HUES6 (cell line): ENCODE measurements around the gene SCAF11.

Experiments
- H3K27ac ChIP-seq: 2 replicates; pipeline ENCODE4 v1.7.0; 2013; ENCODE audit warnings: low read depth, mild to moderate bottlenecking, low read length, inconsistent platforms
- H3K27me3 ChIP-seq: 2 replicates; pipeline ENCODE4 v1.6.1; 2013; ENCODE audit warnings: low read length; ENCODE audit not compliant: control insufficient read depth, insufficient read depth
- H3K36me3 ChIP-seq: 2 replicates; pipeline ENCODE4 v1.6.1; 2013; ENCODE audit warnings: low read length; ENCODE audit not compliant: control insufficient read depth, insufficient read depth
- H3K4me1 ChIP-seq: 2 replicates; pipeline ENCODE4 v1.6.1; 2013; ENCODE audit warnings: low read length; ENCODE audit not compliant: control insufficient read depth, insufficient read depth
- H3K4me3 ChIP-seq: 2 replicates; pipeline ENCODE4 v1.5.1; 2013; ENCODE audit warnings: low read depth, low read length
- H3K9ac ChIP-seq: one replicate; pipeline ENCODE4 v1.6.1; 2013; ENCODE audit warnings: mild to moderate bottlenecking, low read length
- H3K9me3 ChIP-seq: 2 replicates; pipeline ENCODE4 v1.6.1; 2013; ENCODE audit warnings: low read depth, low read length; ENCODE audit not compliant: control insufficient read depth, insufficient read depth

Gene SCAF11

DNA sequence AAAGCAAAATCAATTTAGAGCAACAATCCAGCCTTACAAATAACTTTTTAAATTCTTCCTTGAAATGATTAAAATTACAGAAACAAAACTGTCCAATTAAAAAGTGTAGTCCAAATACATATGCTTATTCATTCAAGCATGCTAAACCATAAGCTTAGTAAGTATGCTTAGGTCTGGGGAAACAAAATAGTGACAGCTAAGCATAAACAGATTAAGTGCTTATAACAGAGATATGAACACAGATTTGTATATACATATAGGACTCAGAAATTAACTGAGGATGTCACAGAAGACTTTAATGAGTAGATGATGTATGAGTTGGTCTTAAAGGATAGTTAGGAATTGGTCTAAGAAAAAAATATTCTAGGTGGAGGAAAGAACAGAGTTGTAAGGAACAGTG lies 41.8 kb downstream of the SCAF11 start:
- H3K27ac ChIP-seq, result no peak overlapping the region
- no peak overlapping the region for H3K9ac ChIP-seq
- H3K36me3 ChIP-seq, result peaks cover 45% of the 10 kb centered on the region
- H3K4me1 ChIP-seq, result no peaks in the 10 kb centered on the region
- no peak overlapping the region for H3K4me3 ChIP-seq
- H3K9me3 ChIP-seq, result no peaks in the 10 kb centered on the region
- no peaks in the 10 kb centered on the region for H3K27me3 ChIP-seq

- Histone ChIP-seq H3K9me3 (no peaks in the 10 kb centered on the region), H3K4me1 (no peaks in the 10 kb centered on the region), H3K27ac (no peak overlapping the region), H3K27me3 (no peaks in the 10 kb centered on the region), H3K4me3 (no peak overlapping the region), H3K9ac (no peak overlapping the region), H3K36me3 (peaks cover 53% of the 10 kb centered on the region)
Observed at GRCh38 chr12:45946435-45946834, 43.9 kb downstream of the SCAF11 start.

GRCh38 chr12:45944771-45945170 lies 45.6 kb downstream of the SCAF11 start:
- Histone ChIP-seq H3K36me3 (peaks cover 65% of the 10 kb centered on the region), H3K27ac (no peak overlapping the region), H3K4me1 (no peaks in the 10 kb centered on the region), H3K9me3 (no peaks in the 10 kb centered on the region), H3K9ac (no peak overlapping the region), H3K27me3 (no peaks in the 10 kb centered on the region), H3K4me3 (no peak overlapping the region)

DNA sequence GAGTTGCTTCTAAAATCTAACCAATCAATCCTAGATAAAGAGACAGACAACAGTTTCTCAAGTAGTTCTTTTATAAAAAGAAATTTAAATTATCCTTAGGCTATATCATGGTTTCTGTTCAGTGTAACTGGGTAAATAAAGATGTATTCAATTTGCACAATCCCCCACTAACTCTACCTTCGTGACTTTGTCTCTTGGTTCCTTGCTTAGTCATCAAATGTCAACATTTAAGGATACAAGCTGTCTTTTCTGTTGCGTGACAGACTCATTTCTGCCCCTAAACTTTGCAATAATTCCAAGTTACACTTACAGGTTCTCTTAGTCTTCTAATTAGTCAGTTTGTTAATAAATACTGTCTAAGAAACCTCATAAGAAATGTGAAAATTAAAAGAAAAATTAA lies 50.6 kb downstream of the SCAF11 start:
- H3K36me3 ChIP-seq, result peaks cover 27% of the 10 kb centered on the region
- H3K27me3 ChIP-seq, result no peaks in the 10 kb centered on the region
- no peak overlapping the region for H3K9ac ChIP-seq
- H3K9me3 ChIP-seq, result no peaks in the 10 kb centered on the region
- H3K4me3 ChIP-seq, result no peak overlapping the region
- H3K27ac ChIP-seq, result no peak overlapping the region
- H3K4me1 ChIP-seq, result peaks cover 10% of the 10 kb centered on the region

DNA sequence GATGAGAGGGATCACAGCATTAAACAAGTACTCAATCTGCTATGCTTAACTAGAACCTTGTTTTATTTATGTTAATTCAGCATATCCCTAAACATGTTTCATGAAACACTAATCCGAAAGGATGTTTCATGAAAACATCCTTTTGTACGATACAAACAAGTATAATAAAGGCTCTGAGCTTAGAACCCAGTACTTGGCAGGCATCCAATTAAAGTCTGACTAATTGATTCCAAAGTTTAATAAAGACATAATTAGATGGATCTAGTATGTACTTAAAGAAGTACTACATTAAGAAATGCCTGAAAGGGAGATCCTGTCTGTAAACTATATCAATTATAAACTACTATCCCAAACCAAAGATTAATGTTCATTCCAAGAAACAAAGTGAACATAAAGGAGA lies 51.8 kb downstream of the SCAF11 start:
- Histone ChIP-seq H3K27me3 (no peaks in the 10 kb centered on the region), H3K9ac (no peak overlapping the region), H3K27ac (no peak overlapping the region), H3K9me3 (no peaks in the 10 kb centered on the region), H3K4me3 (no peak overlapping the region), H3K4me1 (peaks cover 13% of the 10 kb centered on the region), H3K36me3 (peaks cover 22% of the 10 kb centered on the region)

- H3K4me3 ChIP-seq, result no peak overlapping the region
- no peaks in the 10 kb centered on the region for H3K9me3 ChIP-seq
- peaks cover 13% of the 10 kb centered on the region for H3K4me1 ChIP-seq
- H3K9ac ChIP-seq, result no peak overlapping the region
- H3K36me3 ChIP-seq, result peaks cover 33% of the 10 kb centered on the region
- H3K27ac ChIP-seq, result no peak overlapping the region
- no peaks in the 10 kb centered on the region for H3K27me3 ChIP-seq
Observed at GRCh38 chr12:45934956-45935355, 55.4 kb downstream of the SCAF11 start.

DNA sequence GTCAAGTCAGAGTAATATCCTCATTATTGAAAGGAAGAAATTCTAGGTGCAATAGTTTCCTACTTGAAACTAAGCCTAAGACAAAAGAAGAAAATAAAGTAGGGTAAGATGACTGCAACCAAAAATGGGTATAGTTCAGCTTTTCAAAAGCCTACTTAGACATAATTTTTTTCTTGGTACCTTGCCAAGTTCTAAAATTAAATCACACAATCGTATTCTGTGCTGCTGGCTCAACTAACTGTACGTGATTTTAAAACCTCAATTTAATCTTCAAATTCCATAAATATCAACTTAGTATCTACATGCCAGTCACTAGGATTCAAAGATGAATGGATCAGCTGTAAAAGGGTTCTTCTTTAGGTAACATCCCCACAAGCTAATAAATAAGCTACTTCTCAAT lies 56.9 kb downstream of the SCAF11 start:
- Histone ChIP-seq H3K9ac (no peak overlapping the region), H3K27me3 (no peaks in the 10 kb centered on the region), H3K4me1 (peaks cover 13% of the 10 kb centered on the region), H3K36me3 (peaks cover 44% of the 10 kb centered on the region), H3K27ac (no peak overlapping the region), H3K4me3 (no peak overlapping the region), H3K9me3 (no peaks in the 10 kb centered on the region)

DNA sequence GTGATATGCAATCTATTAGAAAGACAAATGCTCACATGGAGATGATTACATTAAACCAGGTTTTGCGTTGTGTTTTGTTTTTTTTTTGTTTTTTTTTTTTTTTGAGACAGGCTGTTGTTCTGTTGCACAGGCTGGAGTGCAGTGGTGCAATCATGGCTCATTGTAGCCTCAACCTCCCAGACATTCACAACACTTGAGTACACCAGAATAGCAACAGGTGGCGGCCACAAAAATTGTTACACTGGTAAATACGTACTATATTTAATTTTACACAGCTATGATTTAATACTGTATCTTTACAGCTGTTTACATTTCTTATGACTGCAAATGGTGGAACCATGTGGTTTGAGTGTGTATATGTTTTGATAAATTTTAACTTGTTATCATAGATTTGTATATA lies 60.0 kb downstream of the SCAF11 start:
- no peak overlapping the region for H3K9ac ChIP-seq
- H3K4me1 ChIP-seq, result peaks cover 8% of the 10 kb centered on the region
- H3K4me3 ChIP-seq, result no peak overlapping the region
- H3K9me3 ChIP-seq, result no peaks in the 10 kb centered on the region
- no peak overlapping the region for H3K27ac ChIP-seq
- no peaks in the 10 kb centered on the region for H3K27me3 ChIP-seq
- peaks cover 68% of the 10 kb centered on the region for H3K36me3 ChIP-seq

- Histone ChIP-seq H3K4me3 (no peak overlapping the region), H3K9me3 (no peaks in the 10 kb centered on the region), H3K9ac (no peak overlapping the region), H3K27ac (no peak overlapping the region), H3K36me3 (peaks cover 81% of the 10 kb centered on the region), H3K4me1 (no peaks in the 10 kb centered on the region), H3K27me3 (no peaks in the 10 kb centered on the region)
Observed at GRCh38 chr12:45928309-45928708, 62.1 kb downstream of the SCAF11 start.

GRCh38 chr12:45918818-45919217 lies 71.6 kb downstream of the SCAF11 start:
- peaks cover 15% of the 10 kb centered on the region for H3K36me3 ChIP-seq
- H3K4me1 ChIP-seq, result no peaks in the 10 kb centered on the region
- H3K9me3 ChIP-seq, result no peaks in the 10 kb centered on the region
- H3K9ac ChIP-seq, result no peak overlapping the region
- no peak overlapping the region for H3K27ac ChIP-seq
- H3K27me3 ChIP-seq, result no peaks in the 10 kb centered on the region
- no peak overlapping the region for H3K4me3 ChIP-seq

- Histone ChIP-seq H3K9me3 (no peaks in the 10 kb centered on the region), H3K27me3 (no peaks in the 10 kb centered on the region), H3K9ac (no peak overlapping the region), H3K36me3 (no peaks in the 10 kb centered on the region; the same call in 1 of the 2 replicates), H3K27ac (no peak overlapping the region), H3K4me3 (no peak overlapping the region), H3K4me1 (no peaks in the 10 kb centered on the region)
Observed at GRCh38 chr12:45915405-45915804, 75.0 kb downstream of the SCAF11 start.

DNA sequence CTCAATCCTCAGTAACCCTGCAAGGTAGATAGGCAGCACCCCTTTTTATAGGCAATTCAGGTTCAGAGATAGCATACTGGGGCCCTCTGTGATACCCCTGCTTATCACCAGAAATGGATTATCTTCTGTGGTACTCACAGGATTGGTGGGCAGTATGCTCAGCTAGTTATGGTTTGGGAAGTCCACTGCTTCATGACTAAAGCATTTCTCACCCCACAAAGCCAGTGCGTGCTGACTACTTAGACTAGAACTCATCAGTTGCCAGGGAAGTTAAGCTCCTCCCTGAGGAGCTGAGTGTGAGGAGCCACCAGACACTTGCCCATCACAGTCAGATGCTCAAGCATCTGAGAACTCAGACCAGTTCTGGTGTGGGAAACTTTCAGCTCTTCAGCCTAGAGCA lies 76.3 kb downstream of the SCAF11 start:
- no peak overlapping the region for H3K9ac ChIP-seq
- H3K4me1 ChIP-seq, result no peaks in the 10 kb centered on the region
- H3K27me3 ChIP-seq, result no peaks in the 10 kb centered on the region
- 0 out of 2 replicates have a peak, but pooled peaks cover under 1% of the 10 kb centered on the region for H3K36me3 ChIP-seq
- no peaks in the 10 kb centered on the region for H3K9me3 ChIP-seq
- H3K4me3 ChIP-seq, result no peak overlapping the region
- H3K27ac ChIP-seq, result no peak overlapping the region
